GM18511 (cell line): Measurements from ENCODE around the gene BRCA1.
"Not testable (repeated sequence)": the region's sequence is repeated elsewhere in the genome, so short reads cannot be mapped to it uniquely, and the experiment has no call there.

Experiments used
- ATAC-seq: cut with Tn5 transposase; IDR thresholded peaks from one replicate; pipeline ENCODE4 v1.9.1; 2021; ENCODE audit warnings: mild to moderate bottlenecking, moderate library complexity; ENCODE audit not compliant: unreplicated experiment

The BRCA1 gene

DNA sequence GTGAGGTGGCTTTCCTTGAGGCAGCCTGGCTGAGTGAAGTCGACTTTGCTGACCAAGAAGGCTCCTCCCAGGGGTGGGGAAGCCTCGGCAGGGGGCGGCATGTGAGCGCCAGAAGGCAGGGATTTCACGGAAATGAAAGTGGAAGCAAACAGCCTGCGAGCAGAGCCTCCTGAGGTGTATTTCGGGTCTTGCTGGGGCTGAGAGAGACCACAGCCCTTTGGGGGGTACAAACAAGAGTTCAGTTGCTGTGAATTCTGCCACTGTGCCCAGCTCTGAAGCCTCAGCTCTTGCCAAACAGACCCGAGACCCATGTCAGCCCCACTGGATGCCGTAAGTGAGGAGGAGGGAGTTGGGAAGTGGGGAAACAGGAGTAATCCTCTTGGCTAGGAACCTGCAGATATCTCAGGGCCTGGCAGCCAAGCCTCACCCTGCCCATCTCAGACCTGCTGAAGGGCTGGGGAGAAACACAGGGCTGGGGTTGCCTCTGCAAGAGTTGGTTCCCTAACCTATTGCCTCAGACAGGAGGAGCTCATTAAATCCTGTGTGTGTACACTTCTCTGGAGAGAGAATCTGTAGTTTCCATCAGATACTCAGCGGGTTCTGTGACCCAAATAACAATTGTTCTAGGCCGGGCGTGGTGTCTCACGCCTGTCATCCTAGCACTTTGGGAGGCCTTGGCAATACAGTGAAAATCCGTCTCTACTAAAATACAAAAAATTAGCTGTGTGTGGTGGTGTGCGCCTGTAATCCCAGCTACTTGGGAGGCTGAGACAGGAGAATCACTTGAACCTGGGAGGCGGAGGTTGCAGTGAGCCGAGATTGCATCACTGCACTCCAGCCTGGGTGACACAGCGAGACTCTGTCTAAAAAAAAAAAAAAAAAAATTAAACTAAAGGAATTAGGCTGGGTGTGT, 118.3 kb downstream of the BRCA1 start, which contains the start of gene IFI35:
TSS of gene IFI35 (plus strand) at position 146 of the 913 bp plus-strand sequence. CDS start at position 310, 164 bp downstream.
- ATAC-seq: no peak

DNA sequence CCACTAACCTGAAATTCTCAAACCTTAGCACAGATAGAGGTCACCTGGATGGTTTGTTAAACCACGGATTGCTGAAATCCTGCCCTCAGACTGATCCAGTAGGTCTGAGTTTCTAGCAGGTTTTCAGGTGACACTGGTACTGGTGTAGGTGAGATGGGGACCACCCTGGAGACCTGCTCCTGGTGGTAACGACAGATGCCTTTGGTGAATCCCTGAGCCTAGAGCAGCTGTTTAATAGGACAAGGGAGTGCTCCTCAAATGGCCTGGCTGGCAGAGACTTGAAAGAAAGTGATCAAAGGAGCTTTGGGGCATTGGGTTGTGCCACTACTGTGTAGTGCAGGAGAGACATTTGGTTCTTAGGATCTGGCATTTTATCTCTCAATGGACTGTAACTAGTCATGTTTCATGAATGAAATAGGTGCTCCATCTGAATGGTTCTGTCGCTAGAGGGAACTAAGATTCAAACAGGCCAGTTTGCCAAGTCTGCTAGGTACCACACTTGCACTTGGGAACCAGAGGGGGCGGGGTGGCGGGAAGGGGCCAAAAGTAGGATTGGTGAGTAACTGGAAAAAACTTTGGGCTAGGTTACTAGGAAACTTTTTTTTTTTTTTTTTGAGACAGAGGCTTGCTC, 121.5 kb downstream of the BRCA1 start:
- ATAC-seq: no peak

GRCh38 chr17:43000894-43001293, 124.3 kb downstream of the BRCA1 start:
- ATAC-seq: not testable (repeated sequence)

DNA sequence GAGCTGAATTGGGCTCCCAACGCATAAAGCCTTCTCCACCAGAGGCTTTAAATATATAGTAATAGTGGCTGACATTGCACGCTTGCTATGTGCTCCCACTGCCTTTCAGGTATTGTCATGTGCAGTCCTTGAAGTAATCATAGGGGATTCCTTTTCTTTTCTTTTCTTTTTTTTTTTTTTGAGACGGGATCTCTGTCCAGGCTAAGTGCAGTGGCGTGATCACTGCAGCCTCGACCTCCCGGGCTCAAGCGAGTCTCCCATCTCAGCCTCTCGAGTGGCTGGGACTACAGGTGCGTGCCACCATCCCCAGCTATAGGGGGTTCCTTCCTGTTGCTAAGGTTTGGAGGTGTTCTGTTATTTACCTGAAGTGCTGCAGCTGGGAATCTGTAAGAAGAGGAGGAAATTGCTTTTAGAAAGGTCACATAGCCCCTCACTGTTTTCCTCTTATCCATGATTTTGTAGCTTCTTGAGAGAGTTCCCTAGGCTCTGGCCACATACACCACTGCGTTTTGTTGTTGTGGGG, 126.1 kb downstream of the BRCA1 start:
- no peak for ATAC-seq

DNA sequence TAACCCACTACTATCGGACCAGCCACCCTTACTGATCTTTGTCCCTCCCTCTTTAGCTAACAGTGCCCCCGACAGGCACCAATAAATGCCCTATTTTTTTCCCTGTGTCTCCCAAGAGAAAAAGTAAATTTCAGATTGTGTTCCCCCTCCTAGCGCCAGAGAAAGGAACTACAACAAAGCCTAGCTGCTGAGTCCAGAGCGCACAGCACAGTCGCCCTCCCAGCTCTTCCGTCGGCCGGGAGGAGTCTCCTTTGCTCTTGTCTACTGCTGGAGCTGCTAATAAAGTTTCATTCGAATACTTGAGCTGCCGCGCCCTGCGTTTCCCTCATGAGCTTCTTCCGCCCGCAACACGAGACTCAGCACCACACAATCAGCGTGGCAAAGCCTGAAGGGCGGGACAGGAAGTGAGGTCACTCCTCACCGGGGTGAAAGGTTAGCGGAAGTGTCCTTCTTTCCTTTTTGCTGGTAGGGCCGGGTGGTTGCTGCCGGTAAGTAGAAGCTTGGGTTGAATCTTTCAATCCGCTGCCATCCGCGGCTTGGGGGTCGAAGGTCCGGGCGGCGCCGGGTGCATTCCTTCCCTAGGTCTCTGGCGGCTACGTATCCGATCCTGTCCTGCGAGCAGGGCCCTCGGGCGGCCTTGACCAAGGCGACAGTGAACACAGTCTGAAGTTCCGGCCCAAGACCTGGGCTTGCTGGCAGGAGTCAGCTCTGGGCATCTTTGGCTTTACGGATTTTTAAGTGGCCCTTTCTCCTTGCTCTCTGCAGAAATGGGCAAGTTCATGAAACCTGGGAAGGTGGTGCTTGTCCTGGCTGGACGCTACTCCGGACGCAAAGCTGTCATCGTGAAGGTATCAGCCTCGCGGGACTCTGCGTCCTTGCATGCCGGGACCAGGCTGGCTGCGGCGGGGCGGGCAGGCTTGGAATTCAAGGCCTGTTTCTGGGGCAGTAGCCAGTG, 126.9 kb downstream of the BRCA1 start, which contains the start of gene RPL27:
TSS of gene RPL27 (plus strand) at position 436 of the 955 bp plus-strand sequence. CDS start at position 768, 332 bp downstream.
- ATAC-seq: peak; percentile 93

DNA sequence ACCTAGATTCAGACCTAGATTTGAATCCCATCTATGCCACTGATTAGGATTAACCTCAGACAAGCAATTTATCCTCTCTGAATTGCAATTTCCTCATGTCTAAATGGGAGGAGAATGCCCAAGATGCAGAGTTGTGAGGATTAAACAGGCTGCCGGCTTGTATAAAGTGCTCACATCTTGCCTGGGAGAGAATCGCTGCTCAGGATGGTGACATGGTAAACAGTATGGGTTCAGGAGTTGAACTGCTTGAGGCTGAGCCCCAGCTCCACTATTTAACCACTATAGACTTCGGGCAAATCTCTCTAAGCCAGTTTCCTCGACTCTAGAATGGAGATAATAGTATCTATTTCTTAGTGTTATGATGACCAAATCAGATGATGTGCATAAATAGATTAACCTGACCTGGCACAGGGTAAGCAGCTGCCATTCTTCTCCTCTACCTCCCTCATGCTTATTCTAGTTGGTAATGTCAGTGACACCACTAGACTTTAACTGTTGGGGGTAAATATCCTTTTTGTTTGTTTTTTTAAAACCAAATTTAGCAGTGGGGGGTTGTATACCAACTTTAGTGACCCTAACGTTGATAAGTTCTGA, 127.7 kb downstream of the BRCA1 start:
- ATAC-seq: no peak
